Fibroblast of skin of left biceps (primary cell): Measurements from ENCODE around the gene TMEM42.
"Not testable (repeated sequence)": the region's sequence is repeated elsewhere in the genome, so short reads cannot be mapped to it uniquely, and the experiment has no call there.

Experiments
- DNase-seq, 2 experiments: peaks; one replicate each; pipeline ENCODE4 v3.0.0-alpha.2; 2013; ENCODE audit warnings: low read depth in 2 of 2

Gene TMEM42

DNA sequence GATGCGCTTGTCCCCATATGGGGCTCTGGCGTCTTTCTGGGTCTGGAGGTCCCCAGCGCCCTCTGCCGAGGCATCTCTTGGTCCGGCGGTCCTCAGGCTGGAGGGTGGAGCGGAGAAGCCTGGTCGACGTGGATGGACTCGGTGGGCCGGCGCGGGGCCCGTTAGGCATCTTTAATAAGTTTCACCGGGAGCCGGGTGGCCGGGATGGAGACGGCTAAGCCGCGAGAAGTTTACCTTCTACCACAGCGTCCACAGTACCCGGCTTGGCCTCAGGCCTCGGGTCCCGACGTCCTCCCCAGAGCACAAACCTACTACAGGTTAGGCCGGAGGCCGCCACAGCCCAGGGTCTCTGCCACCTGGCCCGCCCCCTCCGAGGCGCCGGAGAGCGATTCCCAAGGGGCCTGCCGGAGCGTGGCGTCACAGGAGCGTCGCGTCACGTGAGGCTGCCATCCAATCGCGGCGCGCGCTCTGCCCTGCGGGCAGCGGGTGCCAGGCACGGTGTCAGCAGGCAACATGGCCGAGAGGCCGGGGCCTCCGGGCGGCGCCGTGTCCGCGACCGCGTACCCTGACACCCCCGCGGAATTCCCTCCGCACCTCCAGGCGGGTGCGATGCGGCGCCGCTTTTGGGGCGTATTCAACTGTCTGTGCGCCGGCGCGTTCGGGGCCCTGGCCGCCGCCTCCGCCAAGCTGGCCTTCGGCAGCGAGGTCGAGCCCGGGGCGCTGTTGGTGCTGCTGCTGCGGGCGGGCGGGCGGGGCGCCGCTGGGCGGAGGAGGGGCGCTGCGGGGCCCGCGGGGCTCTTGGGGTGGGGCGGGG, at the start of gene TMEM42:
Gene TMEM42, plus strand, starts transcription at position 501 of the 814 bp plus-strand sequence. Its CDS starts 13 bp downstream, at position 514.
- DNase-seq, result peak; percentile 68

DNA sequence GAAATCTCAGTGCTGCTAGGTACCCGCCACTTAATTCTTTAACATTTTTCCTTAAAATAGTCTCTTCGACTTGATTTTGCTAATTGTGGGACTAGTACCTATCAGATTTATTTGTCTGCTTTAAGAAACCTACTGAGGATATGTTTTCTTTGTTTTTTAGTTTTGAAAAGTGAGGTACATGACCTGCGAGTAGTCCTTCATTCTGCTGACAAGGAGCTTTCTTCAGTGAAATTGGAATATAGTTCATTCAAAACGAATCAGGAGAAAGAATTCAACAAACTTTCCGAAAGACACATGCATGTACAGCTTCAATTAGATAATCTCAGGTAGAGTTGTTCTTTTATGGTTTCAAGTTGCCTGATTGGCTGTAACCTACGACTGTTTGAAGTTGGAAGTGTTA, 47.0 kb upstream of the TMEM42 start:
- DNase-seq, result no peak

DNA sequence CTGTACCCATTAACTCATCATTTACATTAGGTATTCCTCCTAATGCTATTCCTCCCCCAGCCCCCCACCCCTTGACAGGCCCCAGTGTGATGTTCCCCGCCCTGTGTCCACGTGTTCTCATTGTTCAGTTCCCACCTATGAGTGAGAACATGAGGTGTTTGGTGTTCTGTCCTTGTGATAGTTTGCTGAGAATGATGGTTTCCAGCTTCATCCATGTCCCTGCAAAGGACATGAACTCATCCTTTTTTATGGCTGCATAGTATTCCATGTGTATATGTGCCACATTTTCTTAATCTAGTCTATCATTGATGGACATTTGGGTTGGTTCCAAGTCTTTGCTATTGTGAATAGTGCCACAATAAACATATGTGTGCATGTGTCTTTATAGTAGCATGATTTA, 45.4 kb upstream of the TMEM42 start:
- DNase-seq, result not testable (repeated sequence)

DNA sequence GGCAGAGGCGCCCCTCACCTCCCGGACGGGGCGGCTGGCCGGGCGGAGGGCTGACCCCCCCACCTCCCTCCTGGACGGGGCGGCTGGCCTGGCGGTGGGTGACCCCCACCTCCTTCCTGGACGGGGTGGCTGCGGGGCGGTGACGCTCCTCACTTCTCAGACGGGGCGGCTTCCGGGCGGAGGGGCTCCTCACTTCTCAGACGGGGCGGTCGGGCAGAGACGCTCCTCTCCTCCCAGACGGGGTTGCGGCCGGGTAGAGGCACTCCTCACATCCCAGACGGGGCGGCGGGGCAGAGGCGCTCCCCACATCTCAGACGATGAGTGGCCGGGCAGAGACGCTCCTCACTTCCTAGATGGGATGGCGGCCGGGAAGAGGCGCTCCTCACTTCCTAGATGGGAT, 40.5 kb upstream of the TMEM42 start:
- not testable (repeated sequence) for DNase-seq

DNA sequence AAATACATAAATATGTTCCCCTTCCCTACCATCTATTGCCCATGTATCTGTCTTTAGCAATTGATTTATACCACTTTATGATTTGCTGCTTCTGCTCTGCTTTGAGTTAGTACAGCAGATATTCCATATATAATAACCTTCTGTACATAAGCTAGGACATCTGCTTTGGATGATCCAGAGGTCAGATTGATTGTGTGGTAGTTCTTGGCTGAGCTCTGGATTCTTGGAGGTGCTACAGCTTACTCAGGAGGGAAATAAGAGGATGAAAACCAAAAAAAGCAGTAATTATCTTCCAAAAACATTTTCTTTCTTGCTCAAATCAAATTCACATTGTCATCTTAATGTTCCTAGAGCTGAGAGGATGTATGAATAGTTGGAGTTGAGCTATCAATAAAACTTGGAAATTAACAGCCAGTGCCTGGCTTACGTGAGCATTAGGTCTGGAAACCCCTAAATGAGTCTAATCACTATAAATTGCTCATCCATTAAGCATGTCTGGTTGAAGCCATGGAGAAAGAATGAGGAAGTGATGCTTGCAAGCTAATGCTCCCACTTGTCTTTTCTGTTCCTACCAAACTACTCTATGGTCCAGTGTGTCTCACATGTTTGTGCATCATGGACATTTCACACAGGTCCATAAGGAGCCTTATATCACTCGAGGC, 36.3 kb upstream of the TMEM42 start:
- DNase-seq, result peak; percentile 18 to 23

DNA sequence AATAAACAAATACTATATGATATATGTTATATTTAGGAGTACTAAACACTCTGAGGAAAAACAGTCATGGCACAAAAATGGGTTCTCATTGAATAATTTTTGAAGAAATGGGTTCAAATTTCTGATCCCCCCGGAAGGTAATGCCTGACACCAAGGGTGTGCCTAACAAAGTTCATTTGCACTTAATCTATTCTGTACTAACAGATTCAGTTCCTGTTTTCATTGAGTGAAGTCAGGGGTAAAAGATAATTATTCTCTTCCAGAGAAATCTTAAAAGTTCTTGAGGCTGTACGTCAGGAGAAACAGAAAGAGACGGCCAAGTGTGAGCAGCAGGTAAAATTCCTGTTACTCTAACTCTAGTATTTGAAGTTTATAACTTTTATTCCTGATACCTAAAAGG, 34.5 kb upstream of the TMEM42 start:
- no peak for DNase-seq

DNA sequence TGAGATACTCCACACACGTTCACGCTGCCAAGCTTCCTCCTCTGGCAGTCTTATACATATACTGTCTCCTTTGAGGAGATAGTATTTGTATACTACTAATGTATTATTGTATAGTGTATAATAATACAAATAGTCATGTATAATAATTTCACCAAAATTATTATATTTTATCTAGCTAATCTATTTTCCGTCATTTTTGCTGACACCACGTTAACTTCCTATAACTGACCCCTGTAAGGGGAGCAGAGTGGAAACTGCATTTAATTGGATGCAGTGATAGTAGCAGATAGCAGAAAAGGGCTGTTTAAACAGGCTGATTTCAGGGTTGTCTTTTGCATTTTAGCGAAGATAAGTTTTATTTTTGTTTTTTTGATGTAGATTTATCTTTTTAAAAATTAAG, 30.5 kb upstream of the TMEM42 start:
- no peak for DNase-seq

DNA sequence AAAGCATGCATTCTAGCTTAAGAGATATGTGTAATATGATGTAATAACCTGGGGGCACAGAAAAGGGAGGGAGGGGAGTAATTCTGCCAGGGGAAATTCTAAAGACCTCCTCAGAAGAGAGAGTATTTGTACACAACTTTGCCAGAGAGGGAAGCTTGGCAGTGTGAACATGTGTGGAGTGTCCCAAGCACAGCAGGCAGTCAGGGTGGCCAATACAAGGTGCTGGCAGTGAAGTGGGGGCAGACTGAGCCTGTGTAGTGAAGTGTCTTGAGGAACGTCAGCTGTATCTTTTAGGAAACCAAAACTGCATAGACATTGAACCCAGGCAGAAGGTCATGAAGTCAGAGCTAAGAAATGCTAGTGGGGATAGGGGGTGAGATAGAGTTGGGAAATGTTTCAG, 29.7 kb upstream of the TMEM42 start:
- no peak for DNase-seq

DNA sequence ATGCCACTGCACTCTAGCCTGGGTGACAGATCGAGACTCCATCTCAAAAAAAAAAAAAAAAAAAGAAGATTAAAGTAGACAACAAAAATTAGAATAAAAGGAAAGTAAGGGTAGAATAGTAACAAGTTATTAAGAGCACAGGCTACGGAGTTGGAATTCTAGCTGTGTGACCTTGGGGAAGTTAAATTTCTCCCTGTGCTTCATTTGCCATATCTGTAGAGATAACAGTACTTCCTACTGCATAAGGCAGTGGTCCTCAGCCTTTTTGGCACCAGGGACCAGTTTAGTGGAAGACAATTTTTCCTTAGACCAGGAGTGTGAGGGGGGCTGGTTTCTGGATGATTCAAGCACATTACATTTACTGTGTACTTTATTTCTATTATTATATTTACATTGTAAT, 28.7 kb upstream of the TMEM42 start:
- DNase-seq, result no peak

DNA sequence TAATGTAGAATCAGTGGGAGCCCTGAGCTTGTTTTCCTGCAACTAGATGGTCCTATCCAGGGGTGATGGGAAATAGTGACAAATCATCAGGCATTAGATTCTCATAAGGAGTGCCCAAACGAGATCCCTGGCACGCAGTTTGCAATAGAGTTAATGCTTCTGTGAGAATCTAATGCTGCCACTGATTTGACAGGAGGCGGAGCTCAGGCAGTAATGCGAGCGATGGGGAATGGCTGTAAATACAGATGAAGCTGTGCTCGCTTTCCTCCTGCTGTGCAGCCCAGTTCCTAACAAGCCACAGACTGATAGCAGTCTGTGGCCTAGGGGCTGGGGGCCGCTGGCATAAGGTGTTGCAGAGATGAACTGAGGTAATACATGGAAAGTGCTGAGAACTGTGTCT, 28.3 kb upstream of the TMEM42 start:
- DNase-seq, result no peak

DNA sequence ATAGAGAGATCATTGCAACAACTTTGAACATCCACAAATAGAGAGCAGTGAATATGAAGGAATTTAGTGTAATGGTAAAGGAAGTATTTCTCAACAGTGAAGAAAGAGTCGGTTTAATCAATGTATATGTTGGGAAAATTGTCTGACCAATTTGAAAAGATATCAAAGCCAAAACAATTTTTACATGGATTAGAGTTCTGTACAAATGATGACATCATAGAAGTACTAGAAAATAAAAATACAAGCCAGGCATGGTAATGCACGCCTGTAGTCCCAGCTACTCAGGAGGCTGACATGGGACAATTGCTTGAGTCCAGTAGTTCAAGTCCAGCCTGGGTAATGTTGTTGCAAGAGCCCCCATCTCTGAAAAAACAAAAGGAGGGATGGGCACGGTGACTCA, 26.0 kb upstream of the TMEM42 start:
- no peak for DNase-seq

DNA sequence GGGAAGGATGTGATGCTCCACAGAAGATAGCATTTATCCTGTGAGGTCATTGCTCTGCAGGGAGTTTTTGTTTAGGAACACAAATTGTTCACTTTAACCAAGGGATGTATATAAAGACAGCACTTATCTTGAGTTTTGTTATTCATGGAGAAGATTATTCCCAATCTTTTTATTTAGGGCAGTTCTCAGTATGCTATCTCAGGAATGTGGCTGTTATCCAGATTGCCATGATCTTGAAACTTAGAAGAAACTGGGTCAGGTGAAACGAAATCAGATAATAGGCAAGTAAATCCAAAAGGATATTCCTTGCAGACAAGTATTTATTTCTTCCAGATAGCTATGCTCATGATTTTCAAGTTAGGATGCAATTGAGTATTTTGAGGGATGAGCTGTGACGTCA, 19.3 kb upstream of the TMEM42 start:
- no peak for DNase-seq

DNA sequence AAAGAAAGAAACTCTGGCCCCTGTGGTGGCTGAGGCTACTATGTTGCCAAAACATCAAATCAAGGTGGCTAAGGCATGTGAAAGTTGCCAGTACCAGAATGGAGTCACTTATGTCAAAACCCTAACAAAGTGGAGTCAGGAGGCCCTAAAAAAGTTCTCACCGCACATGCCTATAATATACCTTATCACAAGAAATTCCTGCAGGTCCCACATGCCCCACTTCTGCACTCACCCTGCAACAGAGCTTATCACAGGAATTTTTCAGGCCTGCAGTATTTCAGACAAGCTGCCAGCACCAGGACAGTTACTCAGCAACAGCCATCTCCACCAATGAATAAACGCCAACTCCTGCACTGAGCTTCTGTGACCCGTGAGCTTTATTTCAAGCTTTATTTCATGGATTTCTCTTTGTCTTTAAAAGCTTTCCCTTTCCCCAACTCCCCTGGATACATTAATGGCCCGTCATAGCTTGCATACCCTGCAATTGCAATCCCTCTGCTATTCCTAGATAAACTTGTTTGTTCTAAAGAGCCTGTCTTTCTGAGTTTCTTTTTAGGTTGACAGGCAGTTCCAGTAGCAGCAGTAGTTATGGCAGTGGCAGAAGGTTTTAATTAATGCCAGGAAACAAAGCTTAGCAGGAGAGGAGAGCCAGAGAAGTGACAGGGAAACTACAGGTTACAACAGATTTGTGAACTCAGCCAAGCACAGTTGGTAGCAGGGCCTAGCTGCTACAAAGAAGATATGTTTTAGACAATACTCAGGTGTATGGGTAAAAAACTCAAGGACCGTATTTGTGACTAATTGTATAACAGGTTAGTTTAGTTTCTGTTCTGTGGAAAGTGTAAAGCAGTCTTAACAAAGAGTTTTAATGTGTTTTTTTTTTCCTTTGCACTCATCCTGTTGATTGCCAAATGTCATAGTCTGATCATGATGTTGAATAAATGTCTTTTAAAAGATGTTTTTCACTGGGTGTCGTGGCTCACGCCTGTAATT, 15.9 kb upstream of the TMEM42 start:
- DNase-seq, result no peak

DNA sequence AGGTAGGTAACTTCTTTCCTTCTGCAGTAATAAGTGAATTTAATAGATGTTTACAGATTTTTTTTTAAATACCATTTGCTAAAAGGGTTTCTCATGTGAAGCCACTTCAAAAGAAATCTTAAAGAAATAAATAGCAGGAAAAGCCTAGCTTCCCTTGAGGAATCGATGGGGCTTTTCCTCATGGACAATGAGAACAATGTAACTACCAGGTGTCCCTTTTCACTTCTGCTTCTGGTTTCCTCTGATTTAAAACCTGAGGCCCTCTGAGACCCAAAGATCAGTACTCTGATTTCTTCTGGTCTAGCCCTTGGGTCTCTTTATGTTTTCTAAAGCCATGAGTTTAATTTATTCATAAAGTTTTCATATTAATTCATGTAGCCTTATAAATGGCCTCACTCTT, 13.1 kb upstream of the TMEM42 start:
- DNase-seq, result no peak

DNA sequence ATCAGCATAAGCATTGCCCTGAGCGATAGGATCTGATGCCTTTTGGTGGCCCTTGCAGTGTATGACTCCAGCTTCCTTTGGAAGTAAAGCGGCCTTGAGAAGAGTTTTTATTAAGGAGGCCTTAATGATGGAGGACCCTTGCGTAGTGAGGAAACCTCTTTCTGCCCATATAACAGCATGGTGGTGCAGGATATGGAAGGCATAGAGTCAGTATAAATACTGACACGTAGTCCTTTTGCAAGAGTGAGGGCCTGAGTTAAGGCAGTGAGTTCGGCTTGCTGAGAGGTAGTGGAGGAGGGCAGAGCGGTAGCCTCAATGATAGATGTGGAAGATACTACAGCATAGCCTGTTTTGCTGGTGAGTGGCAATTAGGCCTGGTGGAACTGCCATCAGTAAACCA, 5.0 kb upstream of the TMEM42 start:
- DNase-seq, result not testable (repeated sequence)

DNA sequence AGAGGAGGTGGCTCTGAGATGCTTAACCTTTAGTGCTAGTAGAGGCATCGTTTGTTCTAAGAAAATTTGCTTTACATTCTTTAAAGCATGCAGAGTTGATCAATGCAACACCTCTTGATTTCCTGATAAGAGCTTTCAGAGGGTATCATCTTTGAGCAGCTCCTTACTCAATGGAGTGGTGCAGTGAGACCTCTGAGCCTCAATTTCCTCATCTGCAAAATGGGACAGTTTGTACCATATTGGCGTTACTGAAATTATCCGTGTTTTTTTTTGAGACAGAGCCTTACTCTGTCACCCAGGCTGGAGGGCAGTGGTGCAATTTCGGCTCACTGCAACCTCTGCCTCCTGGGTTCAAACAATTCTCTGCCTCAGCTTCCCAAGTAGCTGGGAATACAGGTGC, 1.6 kb upstream of the TMEM42 start:
- no peak for DNase-seq

DNA sequence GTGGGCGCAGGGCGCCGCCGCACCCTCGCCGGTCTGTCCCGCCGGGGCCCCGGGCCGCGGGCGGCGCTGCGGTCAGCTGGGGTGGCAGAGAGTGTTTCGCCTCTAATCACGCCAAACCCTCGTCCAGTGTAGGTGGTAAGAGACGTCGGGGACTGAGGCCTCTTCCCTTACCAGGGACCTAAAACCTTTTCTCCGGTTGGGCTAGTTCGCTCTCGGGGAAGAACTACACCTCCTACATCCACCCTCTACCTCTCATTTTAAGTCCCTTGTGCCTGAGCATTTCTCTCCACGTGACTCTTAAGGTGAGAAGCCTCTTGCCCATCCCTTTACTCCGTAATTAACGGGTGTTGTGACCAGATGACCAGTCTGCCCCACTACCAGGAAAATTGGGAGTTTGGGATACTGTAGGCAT, 520 bp downstream of the TMEM42 start:
- DNase-seq, result no peak

DNA sequence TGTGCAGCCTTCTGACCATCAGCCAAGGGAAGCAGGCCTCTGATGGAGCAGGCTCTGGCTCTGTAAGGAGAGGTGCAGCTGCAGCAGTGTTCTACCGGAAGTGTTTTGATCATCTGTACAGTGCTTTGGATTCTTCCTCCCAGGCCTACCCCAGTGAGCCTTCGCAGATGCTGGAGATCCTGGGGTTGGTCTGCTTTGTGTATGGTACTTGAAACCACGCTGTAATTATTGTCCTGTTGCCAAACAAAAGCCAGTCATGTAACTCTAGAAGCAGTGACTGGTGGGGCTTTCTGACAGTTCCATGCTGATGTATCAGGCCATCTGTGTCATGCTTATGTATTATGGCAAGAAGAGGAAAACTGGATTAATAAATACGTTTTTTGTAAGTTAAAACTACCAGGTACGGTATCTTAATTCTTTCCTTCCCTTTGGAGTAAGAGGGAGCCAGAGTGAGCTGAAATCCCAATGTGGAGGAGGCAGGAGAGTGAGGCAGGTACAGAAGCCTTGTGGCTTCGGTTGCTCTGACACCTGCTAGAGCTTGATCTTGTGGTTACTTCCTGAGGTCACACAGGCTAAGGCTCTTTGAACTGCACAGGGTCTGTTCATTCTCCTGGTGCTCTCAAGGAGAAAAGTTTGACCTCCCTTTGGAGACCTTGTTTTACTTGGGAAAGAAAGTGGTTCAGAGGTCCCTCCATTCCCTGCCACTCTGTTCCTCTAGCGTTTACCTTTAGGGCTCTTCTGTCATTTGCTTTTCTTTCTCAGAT, 3.7 kb downstream of the TMEM42 start:
- no peak for DNase-seq

DNA sequence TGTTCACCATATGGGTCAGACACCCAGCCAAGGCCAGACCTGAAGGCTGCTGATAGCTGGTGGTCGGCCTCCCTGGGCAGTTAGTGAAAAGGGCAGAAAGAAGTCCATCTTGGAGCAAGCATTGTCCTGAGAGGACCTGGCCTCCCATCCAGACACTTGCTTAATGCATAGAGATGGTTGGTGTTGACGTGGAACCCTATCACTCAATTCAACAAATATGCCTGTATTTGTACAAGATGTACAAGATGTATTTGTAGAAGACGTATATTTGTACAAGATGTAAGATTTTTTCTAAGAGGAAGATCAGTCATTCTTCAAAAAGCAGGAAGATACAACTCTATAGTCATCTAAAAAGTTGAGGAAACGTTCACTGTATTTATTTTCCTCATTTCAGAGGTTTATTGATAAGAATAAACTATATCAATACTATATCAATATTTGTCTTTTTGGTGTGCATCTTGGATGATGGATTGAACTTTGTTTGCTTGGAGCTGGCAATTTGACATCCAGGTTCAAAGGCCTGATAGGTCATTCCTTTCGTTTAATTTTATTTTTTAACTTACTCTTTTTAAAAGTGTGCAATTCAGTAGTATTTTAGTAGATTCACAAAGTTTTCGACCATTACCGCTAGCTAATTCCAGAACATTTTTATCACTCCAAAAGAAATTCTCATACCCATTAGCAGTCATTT, 5.9 kb downstream of the TMEM42 start:
- no peak for DNase-seq

DNA sequence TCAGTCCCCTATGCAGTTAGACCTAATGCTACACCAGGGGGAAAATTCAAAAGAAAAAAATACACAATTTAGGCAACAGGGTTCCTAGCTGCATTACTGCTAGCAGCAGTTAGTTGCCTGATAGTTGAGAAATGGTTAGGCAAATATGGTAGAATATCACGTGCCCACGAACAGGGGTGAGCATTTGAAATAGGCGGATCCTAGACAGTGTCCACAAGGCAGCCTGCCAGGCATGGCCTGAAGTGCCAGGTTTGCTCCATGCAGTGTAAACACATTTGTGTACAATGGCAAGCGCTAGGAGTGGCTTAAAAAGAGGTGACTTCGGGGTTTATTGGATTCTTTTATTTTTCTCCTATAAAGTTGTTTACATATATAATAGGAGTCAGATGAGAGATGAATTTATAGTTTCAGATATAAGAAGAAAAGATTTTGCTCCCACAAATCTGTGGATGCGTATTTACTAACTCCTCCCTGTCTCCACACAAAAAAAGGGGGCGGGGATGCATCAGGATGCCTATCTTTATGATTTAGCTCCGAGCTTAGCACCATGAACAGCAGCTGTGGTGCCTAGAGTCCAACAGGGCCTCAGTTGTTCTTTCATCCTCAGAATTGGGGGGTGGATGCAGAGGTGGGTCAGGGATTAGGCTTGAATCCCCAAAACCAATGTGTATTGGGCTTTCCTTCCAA, 8.8 kb downstream of the TMEM42 start:
- DNase-seq, result no peak
